NT2/D1 (cell line): ENCODE measurements around the gene METTL24.

Experiments
- YY1 ChIP-seq: IDR thresholded peaks from 2 replicates; pipeline ENCODE4 v1.6.1; 2011; ENCODE audit not compliant: insufficient read length, insufficient read depth
- ZNF274 ChIP-seq: IDR thresholded peaks from 2 replicates; pipeline ENCODE4 v1.6.1; 2011; ENCODE audit warnings: mild to moderate bottlenecking, low read depth, low read length

- TF ChIP-seq ZNF274 (no peak), YY1 (no peak)
Observed at GRCh38 chr6:110338820-110339470, 19.2 kb downstream of the METTL24 start.
